Heart left ventricle (tissue), 13 donors: ENCODE measurements around the gene STAC.

Experiments used
- POLR2A ChIP-seq, 2 donors: fragments of 450-650 bp; IDR thresholded peaks; one replicate each; pipeline ENCODE4 v1.6.1; 2017; ENCODE audit warnings: antibody characterized with exemption in 2 of 2, mild to moderate bottlenecking in 2 of 2, moderate library complexity in 2 of 2
- TF ChIP-seq, protein P1 (sequence below), 12 donors: fragments of 200-600 bp; sonication (generic) in 4 of 12; IDR thresholded peaks; one replicate each; pipeline versions ENCODE4 v1.5.0 to v1.8.0; 2018 to 2022; ENCODE audit warnings: antibody characterized with exemption in 12 of 12, mild to moderate bottlenecking in 5 of 12
- donor health status: ischemic (EF 13 %, LVEDD 7.1; RV severe dilation, severe dysfunction).
- donor health status: DM: no; HTN: yes; CAD: no.
- donor health status: DM: no; HTN: no; CAD: no.
- donor health status: ischemic (EF 25% LVEDD 6.9; RV normal size, moderate dysfunction).
- donor health status: ischemic (EF 25% LVEDD 5.7; RV mildly dilated, moderate dysfunction).
- donor health status: ischemic (EF 35%, LVEDD 5.7; RV mildly dilated, moderate dysfunction).
- donor health status: nonischemic (EF 11% LVEDD 7.7; RV severe dilation, severe dysfunction).
- donor health status: DM: yes; HTN: yes; CAD: no.
- donor health status: PGD.
- donor health status: ischemic (EF 29% LVEDD 5.4; RV normal size, mild dysfunction).
- donor health status: nonischemic (EF 23%, LVEDD 6.1; RV moderate dilation, normal function).

- TF ChIP-seq, protein P1, sequence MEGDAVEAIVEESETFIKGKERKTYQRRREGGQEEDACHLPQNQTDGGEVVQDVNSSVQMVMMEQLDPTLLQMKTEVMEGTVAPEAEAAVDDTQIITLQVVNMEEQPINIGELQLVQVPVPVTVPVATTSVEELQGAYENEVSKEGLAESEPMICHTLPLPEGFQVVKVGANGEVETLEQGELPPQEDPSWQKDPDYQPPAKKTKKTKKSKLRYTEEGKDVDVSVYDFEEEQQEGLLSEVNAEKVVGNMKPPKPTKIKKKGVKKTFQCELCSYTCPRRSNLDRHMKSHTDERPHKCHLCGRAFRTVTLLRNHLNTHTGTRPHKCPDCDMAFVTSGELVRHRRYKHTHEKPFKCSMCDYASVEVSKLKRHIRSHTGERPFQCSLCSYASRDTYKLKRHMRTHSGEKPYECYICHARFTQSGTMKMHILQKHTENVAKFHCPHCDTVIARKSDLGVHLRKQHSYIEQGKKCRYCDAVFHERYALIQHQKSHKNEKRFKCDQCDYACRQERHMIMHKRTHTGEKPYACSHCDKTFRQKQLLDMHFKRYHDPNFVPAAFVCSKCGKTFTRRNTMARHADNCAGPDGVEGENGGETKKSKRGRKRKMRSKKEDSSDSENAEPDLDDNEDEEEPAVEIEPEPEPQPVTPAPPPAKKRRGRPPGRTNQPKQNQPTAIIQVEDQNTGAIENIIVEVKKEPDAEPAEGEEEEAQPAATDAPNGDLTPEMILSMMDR (IDR thresholded peaks at IDR 0.05) = no peak
- TF ChIP-seq POLR2A (IDR thresholded peaks at IDR 0.05) = no peak
Observed at GRCh38 chr3:36434687-36435426, 54.6 kb downstream of the STAC start.
